GM12878 (cell line): ENCODE results near the gene NCR2. TPM values are rescaled to one million over a fixed set of nuclear protein-coding genes. Genes with fewer than 3 reads are reported as not detected.

ENCODE experiments used
- ATAC-seq: fragments of 200-7000 bp; cut with Tn5 transposase; 3 replicates; pipeline ENCODE4 v1.9.1; 2020; ENCODE audit warnings: mild to moderate bottlenecking, moderate library complexity
- BruUV-seq: library from RNA; stranded (reverse); fragments of 400-500 nt; replicated peaks from 2 replicates; lab custom pipeline; 2021; lab: Mats Ljungman, UMichigan
- CTCF ChIA-PET: fragments of 300-600 bp; sonication (Branson Sonifier 250); formaldehyde crosslinking; extraction: SDS; loops from one replicate; lab custom pipeline; 2021; ENCODE audit warnings: inconsistent platforms; lab: Yijun Ruan, JAX
- POLR2A ChIA-PET: fragments of 350-600 bp; formaldehyde crosslinking; extraction: SDS; loops from one replicate; lab custom pipeline; 2021; ENCODE audit warnings: inconsistent platforms; lab: Charles Lee
- RAD21 ChIA-PET: fragments of 300-600 bp; sonication (Branson Sonifier 250); formaldehyde crosslinking; loops from one replicate; lab custom pipeline; 2023; ENCODE audit warnings: antibody characterized with exemption; ENCODE audit not compliant: unreplicated experiment; lab: Charles Lee
- SMC1A ChIA-PET: fragments of 300-600 bp; sonication (Branson Sonifier 250); formaldehyde crosslinking; loops from one replicate; lab custom pipeline; 2023; ENCODE audit not compliant: unreplicated experiment, uncharacterized antibody; lab: Charles Lee
- DNase-seq: peaks from one replicate; pipeline ENCODE4 v3.0.0-alpha.2; 2011; ENCODE audit warnings: low read depth, low spot score
- FAIRE-seq: peaks from 3 replicates; lab custom pipeline; 2011; peaks lifted over from hg19 to GRCh38; lab: Jason Lieb, UNC
- H2AFZ ChIP-seq: 2 replicates; pipeline ENCODE4 v1.6.0; 2011; ENCODE audit warnings: low read depth, low read length, control low read depth; ENCODE audit not compliant: control insufficient read depth
- H3K27ac ChIP-seq: 2 replicates; pipeline ENCODE4 v1.5.1; 2011; ENCODE audit warnings: control low read depth; ENCODE audit not compliant: control insufficient read depth, insufficient read depth
- H3K27me3 ChIP-seq, 2 experiments: replicated peaks in 1 of 2; 2 replicates each; pipeline versions ENCODE4 v1.6.0 to v1.6.1; 2011; ENCODE audit warnings: low read length in 1 of 2; ENCODE audit not compliant: control insufficient read depth in 2 of 2, insufficient read depth in 2 of 2
- H3K36me3 ChIP-seq, 2 experiments: 2 replicates each; pipeline ENCODE4 v1.5.1; 2011; ENCODE audit warnings: low read length in 1 of 2; ENCODE audit not compliant: control insufficient read depth in 2 of 2, insufficient read depth in 2 of 2
- H3K4me1 ChIP-seq: 2 replicates; pipeline ENCODE4 v1.6.1; 2011; ENCODE audit warnings: mild to moderate bottlenecking, low read length, moderate library complexity, mixed read lengths; ENCODE audit not compliant: control insufficient read depth, insufficient read depth
- H3K4me2 ChIP-seq: 2 replicates; pipeline ENCODE4 v1.6.0; 2011; ENCODE audit warnings: control low read depth; ENCODE audit not compliant: control insufficient read depth, insufficient read depth
- H3K4me3 ChIP-seq: fragments of 200-600 bp; sonication (generic); 2 replicates; pipeline ENCODE4 v1.5.1; 2016
- H3K79me2 ChIP-seq: 2 replicates; pipeline ENCODE4 v1.6.0; 2011; ENCODE audit warnings: low read length; ENCODE audit not compliant: control insufficient read depth, insufficient read depth
- H3K9ac ChIP-seq: 2 replicates; pipeline ENCODE4 v1.8.0; 2011; ENCODE audit warnings: low read length, control low read depth, mixed read lengths; ENCODE audit not compliant: control insufficient read depth, insufficient read depth
- H3K9me3 ChIP-seq: replicated peaks from 3 replicates; pipeline ENCODE4 v1.5.1; 2011; ENCODE audit warnings: mild to moderate bottlenecking, low read length; ENCODE audit not compliant: control insufficient read depth, insufficient read depth
- H4K20me1 ChIP-seq: 2 replicates; pipeline ENCODE4 v1.6.0; 2011; ENCODE audit not compliant: control insufficient read depth, insufficient read depth
- CREM ChIP-seq: IDR thresholded peaks from 2 replicates; pipeline ENCODE4 v1.6.1; 2014; ENCODE audit warnings: antibody characterized with exemption, low read depth
- EZH2 ChIP-seq: IDR thresholded peaks from 2 replicates; pipeline ENCODE4 v1.6.1; 2012; ENCODE audit warnings: low read depth, mild to moderate bottlenecking, control low read depth, inconsistent platforms, low read length, borderline replicate concordance; ENCODE audit not compliant: control insufficient read depth
- FOXK2 ChIP-seq: fragments of 450-650 bp; IDR thresholded peaks from 2 replicates; pipeline ENCODE4 v1.6.1; 2017; ENCODE audit warnings: mild to moderate bottlenecking, moderate library complexity
- HDAC6 ChIP-seq: fragments of 200-600 bp; sonication (generic); IDR thresholded peaks from one replicate; pipeline ENCODE4 v1.8.0; 2017; ENCODE audit warnings: antibody characterized with exemption; ENCODE audit not compliant: unreplicated experiment
- IRF4 ChIP-seq: IDR thresholded peaks from 2 replicates; pipeline ENCODE4 v1.6.1; 2011; ENCODE audit warnings: low read depth, low read length
- KAT2A ChIP-seq: conservative IDR thresholded peaks from 2 replicates; pipeline ENCODE4 v1.6.1; 2011; ENCODE audit warnings: low read depth, low read length; ENCODE audit not compliant: control insufficient read depth
- KDM1A ChIP-seq: fragments of 200-600 bp; sonication (generic); IDR thresholded peaks from 2 replicates; pipeline ENCODE4 v1.6.1; 2016; ENCODE audit warnings: borderline replicate concordance
- MAX ChIP-seq: IDR thresholded peaks from 2 replicates; pipeline ENCODE4 v1.6.1; 2012; ENCODE audit warnings: low read depth, low read length, improper control_type of control experiment
- MTA3 ChIP-seq: IDR thresholded peaks from 2 replicates; pipeline ENCODE4 v1.6.1; 2012; ENCODE audit warnings: low read length, inconsistent platforms, borderline replicate concordance
- NRF1 ChIP-seq: conservative IDR thresholded peaks from 2 replicates; pipeline ENCODE4 v1.6.1; 2011; ENCODE audit warnings: mild to moderate bottlenecking, low read depth, low read length, improper control_type of control experiment
- POLR2A ChIP-seq: IDR thresholded peaks from 2 replicates; pipeline ENCODE4 v1.6.1; 2011; ENCODE audit warnings: low read depth, mild to moderate bottlenecking, low read length
- RBBP5 ChIP-seq: fragments of 200-600 bp; sonication (generic); conservative IDR thresholded peaks from 2 replicates; pipeline ENCODE4 v1.6.1; 2016
- SP1 ChIP-seq: IDR thresholded peaks from one replicate; pipeline ENCODE4 v1.6.1; 2011; ENCODE audit warnings: low read depth, low read length
- SREBF2 ChIP-seq: IDR thresholded peaks from 2 replicates; pipeline ENCODE4 v1.6.1; 2012; ENCODE audit warnings: mild to moderate bottlenecking, low read length
- TBL1XR1 ChIP-seq: IDR thresholded peaks from 2 replicates; pipeline ENCODE4 v1.6.1; 2012; ENCODE audit warnings: low read depth, low read length, improper control_type of control experiment
- TCF7 ChIP-seq: IDR thresholded peaks from 2 replicates; pipeline ENCODE4 v1.6.1; 2014; ENCODE audit warnings: antibody characterized with exemption, borderline replicate concordance
- ZZZ3 ChIP-seq: IDR thresholded peaks from 2 replicates; pipeline ENCODE4 v1.6.1; 2011; ENCODE audit warnings: low read depth; ENCODE audit not compliant: control insufficient read depth, insufficient read length
- whole genome bisulfite sequencing: methylation state at CpG from one replicate; pipeline ENCODE4 v1.1.6; 2016; ENCODE audit warnings: low lambda C conversion rate; ENCODE audit not compliant: insufficient replicate concordance, insufficient coverage; ENCODE audit errors: missing lambda C conversion rate; 5-methylcytosine and 5-hydroxymethylcytosine counted together
- in situ Hi-C: fragments of 300-500 bp; cut with MboI; formaldehyde crosslinking; loops from 9 replicates; pipeline ENCODE4 v1.14.3; 2018; ENCODE audit warnings: mixed read lengths
- intact Hi-C: fragments of 100-400 bp; cut with micrococcal nuclease; formaldehyde crosslinking; loops from one replicate; pipeline ENCODE4 v1.14.2; 2022; ENCODE audit not compliant: unreplicated experiment
- polyA plus RNA-seq, 11 experiments: library from polyadenylated mRNA; depleted of rRNA in 4 of 11; unstranded in 6 of 11; stranded (reverse) in 5 of 11; fragments of >200 nt; fragmentation: Nextera tagmentation in 4 of 11; fragmentation: Illumina TruSeq in 1 of 11; extraction: Ambion mirVana in 4 of 11; extraction: Trizol in 1 of 11; gene quantifications; 1 replicate in 1 of 11; 2 replicates in 10 of 11; pipeline versions ENCODE4 v1.2.1 to v1.2.3, GENCODE V29; 2011 to 2016; ENCODE audit warnings: inconsistent platforms in 2 of 11, missing spikeins in 2 of 11, low read depth in 1 of 11
- total RNA-seq, 4 experiments: library from RNA; depleted of rRNA in 3 of 4; stranded (reverse); fragments of >200 nt in 3 of 4; fragmentation: Illumina TruSeq in 1 of 4; extraction: Trizol in 1 of 4; gene quantifications; 2 replicates each; pipeline versions ENCODE4 v1.2.1 to v1.2.3, GENCODE V29; 2013 to 2021
- TF ChIP-seq, protein P1 (sequence below), 3 experiments: IDR thresholded peaks in 2 of 3; conservative IDR thresholded peaks in 1 of 3; 2 replicates each; pipeline ENCODE4 v1.5.1; 2011; ENCODE audit warnings: low read depth in 3 of 3, low read length in 3 of 3, mild to moderate bottlenecking in 3 of 3, control low read depth in 2 of 3, moderate library complexity in 2 of 3, inconsistent platforms in 1 of 3, mixed read lengths in 1 of 3; ENCODE audit not compliant: control insufficient read depth in 2 of 3, insufficient read depth in 1 of 3; ENCODE audit errors: extremely low read depth in 1 of 3
- TF ChIP-seq, protein P2 (sequence below): fragments of 450-650 bp; IDR thresholded peaks from 2 replicates; pipeline ENCODE4 v1.6.1; 2014; ENCODE audit warnings: mild to moderate bottlenecking

Gene NCR2
- total and polyA plus RNA-seq, 10 of the 15 experiments (the other 5 are each of a cell fraction or from before 2014, with no cell fraction given) = 0.21 to 0.53 TPM; not detected in 8

GRCh38 chr6:41352396-41352795 is 17.0 kb downstream of the NCR2 start (continued):
- TF ChIP-seq, protein P1, sequence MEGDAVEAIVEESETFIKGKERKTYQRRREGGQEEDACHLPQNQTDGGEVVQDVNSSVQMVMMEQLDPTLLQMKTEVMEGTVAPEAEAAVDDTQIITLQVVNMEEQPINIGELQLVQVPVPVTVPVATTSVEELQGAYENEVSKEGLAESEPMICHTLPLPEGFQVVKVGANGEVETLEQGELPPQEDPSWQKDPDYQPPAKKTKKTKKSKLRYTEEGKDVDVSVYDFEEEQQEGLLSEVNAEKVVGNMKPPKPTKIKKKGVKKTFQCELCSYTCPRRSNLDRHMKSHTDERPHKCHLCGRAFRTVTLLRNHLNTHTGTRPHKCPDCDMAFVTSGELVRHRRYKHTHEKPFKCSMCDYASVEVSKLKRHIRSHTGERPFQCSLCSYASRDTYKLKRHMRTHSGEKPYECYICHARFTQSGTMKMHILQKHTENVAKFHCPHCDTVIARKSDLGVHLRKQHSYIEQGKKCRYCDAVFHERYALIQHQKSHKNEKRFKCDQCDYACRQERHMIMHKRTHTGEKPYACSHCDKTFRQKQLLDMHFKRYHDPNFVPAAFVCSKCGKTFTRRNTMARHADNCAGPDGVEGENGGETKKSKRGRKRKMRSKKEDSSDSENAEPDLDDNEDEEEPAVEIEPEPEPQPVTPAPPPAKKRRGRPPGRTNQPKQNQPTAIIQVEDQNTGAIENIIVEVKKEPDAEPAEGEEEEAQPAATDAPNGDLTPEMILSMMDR (IDR thresholded peaks at IDR 0.05 in 2 of 3, conservative IDR thresholded peaks at IDR 0.05 in 1 of 3; ENCODE audit: control insufficient read depth in 2 of 3, extremely low read depth in 1 of 3, insufficient read depth in 1 of 3, low read depth in 3 of 3, low read length in 3 of 3) = no peak
- TF ChIP-seq CREM = no peak
- no peak for TF ChIP-seq ZZZ3
- TF ChIP-seq, protein P2, sequence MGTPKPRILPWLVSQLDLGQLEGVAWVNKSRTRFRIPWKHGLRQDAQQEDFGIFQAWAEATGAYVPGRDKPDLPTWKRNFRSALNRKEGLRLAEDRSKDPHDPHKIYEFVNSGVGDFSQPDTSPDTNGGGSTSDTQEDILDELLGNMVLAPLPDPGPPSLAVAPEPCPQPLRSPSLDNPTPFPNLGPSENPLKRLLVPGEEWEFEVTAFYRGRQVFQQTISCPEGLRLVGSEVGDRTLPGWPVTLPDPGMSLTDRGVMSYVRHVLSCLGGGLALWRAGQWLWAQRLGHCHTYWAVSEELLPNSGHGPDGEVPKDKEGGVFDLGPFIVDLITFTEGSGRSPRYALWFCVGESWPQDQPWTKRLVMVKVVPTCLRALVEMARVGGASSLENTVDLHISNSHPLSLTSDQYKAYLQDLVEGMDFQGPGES = no peak
- TF ChIP-seq MAX = no peak
- TF ChIP-seq TBL1XR1 = no peak
- no peak for TF ChIP-seq FOXK2
- TF ChIP-seq, all 136 proteins: peak for 0

DNA sequence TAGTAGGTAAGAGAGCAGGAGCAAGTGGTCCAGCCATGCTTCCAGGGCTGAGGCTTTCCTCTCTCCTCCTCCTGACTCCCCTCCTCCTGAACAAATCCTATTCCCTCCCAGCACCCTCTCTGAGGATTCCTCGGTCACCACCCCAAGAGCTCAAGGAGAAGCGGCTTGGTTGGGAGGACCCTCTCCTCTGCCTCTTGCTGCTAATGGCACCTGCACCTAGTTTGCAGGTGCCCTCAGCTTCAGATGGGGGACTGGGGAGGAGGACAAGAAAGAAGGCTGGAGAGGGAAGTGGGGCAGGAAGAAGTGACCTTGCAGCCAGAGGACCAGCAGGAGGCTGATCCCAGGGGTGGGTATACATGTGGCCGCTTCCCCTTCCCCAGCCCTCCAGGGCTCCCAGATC is 17.5 kb downstream of the NCR2 start:
- no peak for FAIRE-seq
- no TSS peak for BruUV-seq

More for the DNA sequence above, 17.5 kb downstream of the NCR2 start:
- ChIA-PET SMC1A (interaction anchor here (1.5 to 1.6 kb wide), 2 partner anchors 15 to 19 kb away, joined by 6 to 8 read pairs; no protein-coding TSS in a partner anchor), CTCF (interaction anchor here (0.9 to 1.4 kb wide), 2 partner anchors 46 to 171 kb away, joined by 3 read pairs; no protein-coding TSS in a partner anchor), POLR2A (interaction anchor here (0.5 kb wide), 1 partner anchor 127 kb away, joined by 5 read pairs; no protein-coding TSS in a partner anchor)
- no peak for DNase-seq
- peaks cover 4 to 5% of the 10 kb centered on the region in 2 experiments; a peak in 3 of 4 replicates for H3K27me3 ChIP-seq
- intact Hi-C loops = no loop called here
- no peak overlapping the region for H3K27ac ChIP-seq
- H3K4me3 ChIP-seq = no peak overlapping the region
- no peaks in the 10 kb centered on the region for H3K36me3 ChIP-seq
- WGBS = 56% methylated on average over 3 of the region's 3 CpGs
- TF ChIP-seq EZH2 (no peak), RBBP5 (no peak), SREBF2 (no peak), SP1 (no peak), NRF1 (no peak), POLR2A (no peak), KAT2A (no peak), CREM (no peak), MTA3 (no peak), IRF4 (no peak), HDAC6 (no peak), TCF7 (no peak), KDM1A (no peak)
- TF ChIP-seq, all 136 proteins: peak for 0
- in situ Hi-C loops = no loop called here
- no peaks in the 10 kb centered on the region for H3K79me2 ChIP-seq
- no peaks in the 10 kb centered on the region for H3K4me1 ChIP-seq
- H4K20me1 ChIP-seq = no peaks in the 10 kb centered on the region
- no peak overlapping the region for H2AFZ ChIP-seq
- peaks cover 6% of the 10 kb centered on the region for H3K9me3 ChIP-seq
- no peak overlapping the region for H3K4me2 ChIP-seq
- H3K9ac ChIP-seq = no peak overlapping the region
- ATAC-seq = no peak
- RAD21 ChIA-PET = interaction anchor here (0.9 kb wide), 1 partner anchor 18 kb away, joined by 3 read pairs; no protein-coding TSS in a partner anchor
